Right lobe of liver (tissue), 4 donors: ENCODE results near the gene LRRTM4.

ENCODE experiments used
- POLR2A ChIP-seq: fragments of 450-650 bp; IDR thresholded peaks from one replicate; pipeline ENCODE4 v1.6.1; 2017; ENCODE audit warnings: antibody characterized with exemption, mild to moderate bottlenecking
- TF ChIP-seq, protein P1 (sequence below), 4 donors: fragments of 200-600 bp in 3 of 4; fragments of 450-650 bp in 1 of 4; IDR thresholded peaks; one replicate each; pipeline versions ENCODE4 v1.5.1 to v1.8.0; 2016 to 2022; ENCODE audit warnings: antibody characterized with exemption in 4 of 4, mild to moderate bottlenecking in 2 of 4
- donor health status: DM: no; HTN: no; CAD: no.
- donor health status: DM: no; HTN: no; CAD: no.
- donor health status: DM: no; HTN: yes; CAD: no.

DNA sequence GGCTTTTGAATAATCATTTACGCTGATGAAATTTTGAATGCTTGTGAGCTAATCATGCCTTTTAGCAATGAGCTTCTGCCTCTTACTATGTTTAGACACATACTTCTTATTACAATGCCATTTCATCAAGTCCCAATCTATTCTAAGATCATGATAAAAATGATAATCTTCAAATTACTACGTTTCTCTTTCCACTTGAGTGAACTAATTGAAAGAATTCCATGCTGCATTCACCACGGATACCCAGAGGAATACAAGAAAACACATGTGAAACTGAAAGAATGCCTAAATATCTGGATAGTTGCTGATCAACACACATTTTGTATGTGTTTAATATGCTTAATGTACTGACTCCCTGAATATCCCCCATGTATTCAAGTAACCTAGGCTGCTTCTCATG lies 62.3 kb downstream of the LRRTM4 start:
- TF ChIP-seq, protein P1, sequence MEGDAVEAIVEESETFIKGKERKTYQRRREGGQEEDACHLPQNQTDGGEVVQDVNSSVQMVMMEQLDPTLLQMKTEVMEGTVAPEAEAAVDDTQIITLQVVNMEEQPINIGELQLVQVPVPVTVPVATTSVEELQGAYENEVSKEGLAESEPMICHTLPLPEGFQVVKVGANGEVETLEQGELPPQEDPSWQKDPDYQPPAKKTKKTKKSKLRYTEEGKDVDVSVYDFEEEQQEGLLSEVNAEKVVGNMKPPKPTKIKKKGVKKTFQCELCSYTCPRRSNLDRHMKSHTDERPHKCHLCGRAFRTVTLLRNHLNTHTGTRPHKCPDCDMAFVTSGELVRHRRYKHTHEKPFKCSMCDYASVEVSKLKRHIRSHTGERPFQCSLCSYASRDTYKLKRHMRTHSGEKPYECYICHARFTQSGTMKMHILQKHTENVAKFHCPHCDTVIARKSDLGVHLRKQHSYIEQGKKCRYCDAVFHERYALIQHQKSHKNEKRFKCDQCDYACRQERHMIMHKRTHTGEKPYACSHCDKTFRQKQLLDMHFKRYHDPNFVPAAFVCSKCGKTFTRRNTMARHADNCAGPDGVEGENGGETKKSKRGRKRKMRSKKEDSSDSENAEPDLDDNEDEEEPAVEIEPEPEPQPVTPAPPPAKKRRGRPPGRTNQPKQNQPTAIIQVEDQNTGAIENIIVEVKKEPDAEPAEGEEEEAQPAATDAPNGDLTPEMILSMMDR (IDR thresholded peaks at IDR 0.05): no peak
- TF ChIP-seq POLR2A: no peak
